NCI-H2196 (cell line): Measurements from ENCODE around the gene GRIA4.

Experiments used
- DNase-seq: peaks from one replicate; lab custom pipeline; 2025; ENCODE audit not compliant: unreplicated experiment; lab: John Stamatoyannopoulos, UW

GRIA4 gene

GRCh38 chr11:105609832-105610781 lies at the start of gene GRIA4:
Gene GRIA4 (plus strand): TSS chr11:105610073. CDS start chr11:105610998, 925 bp downstream.
- DNase-seq: no peak

DNA sequence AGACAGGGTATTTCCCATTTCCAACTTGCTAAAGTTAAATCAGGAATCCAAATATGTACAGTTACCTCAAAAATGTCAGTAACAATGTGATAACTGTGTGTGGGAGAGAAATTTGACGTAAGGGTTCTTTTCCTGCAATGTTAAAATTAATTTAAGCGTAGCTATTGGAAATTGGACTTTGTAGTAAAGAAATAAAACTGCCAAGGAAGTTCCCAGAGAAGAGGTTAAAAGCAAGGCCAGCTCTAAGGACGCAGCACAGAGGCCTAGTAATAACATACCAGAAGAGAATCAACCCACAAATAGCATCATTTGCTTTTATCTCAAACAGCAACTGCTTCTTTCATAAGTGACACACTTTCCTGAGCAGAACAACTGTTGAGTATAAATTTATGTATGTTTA lies 36.8 kb upstream of the GRIA4 start:
- DNase-seq: no peak

DNA sequence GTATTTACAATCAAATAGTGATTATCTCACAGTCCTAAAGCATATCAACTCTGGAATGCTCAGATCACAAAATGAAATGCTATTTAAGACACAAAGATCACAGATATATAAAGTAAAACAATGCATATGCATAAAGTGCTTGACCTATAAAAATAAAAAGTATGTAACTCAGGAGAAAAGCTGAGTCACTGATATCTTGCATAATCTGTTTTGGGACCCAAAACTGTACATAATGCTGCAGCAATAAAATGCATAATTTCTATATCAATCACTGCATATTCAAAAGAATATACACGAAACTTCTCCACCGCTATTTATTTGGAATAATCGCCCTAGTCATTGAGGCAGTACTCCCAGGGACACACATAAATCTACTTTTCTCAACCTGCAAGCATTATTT lies 34.9 kb upstream of the GRIA4 start:
- DNase-seq: no peak

DNA sequence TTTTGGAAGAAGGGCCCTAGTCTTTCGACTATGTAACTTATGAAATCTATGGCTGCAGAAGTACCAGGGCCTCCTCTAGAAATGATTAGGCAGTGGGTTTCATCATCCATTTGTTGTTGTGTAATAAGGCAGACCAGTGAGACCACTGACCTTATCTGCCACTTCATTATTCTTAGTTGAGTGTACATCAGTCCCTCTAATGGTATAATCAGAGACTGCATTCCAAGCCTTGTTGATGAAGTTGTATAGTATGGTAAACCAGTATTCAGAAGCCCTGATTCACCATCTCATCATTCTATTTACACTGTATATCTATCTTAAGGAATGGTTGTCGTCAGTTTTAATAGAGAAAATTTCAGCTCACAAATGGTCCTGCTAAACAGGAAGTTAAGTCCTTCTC lies 32.2 kb upstream of the GRIA4 start:
- no peak for DNase-seq

- DNase-seq: no peak
These were observed 30.8 kb upstream of the GRIA4 start for GRCh38 chr11:105579111-105579510.

- no peak for DNase-seq
These were observed 27.4 kb upstream of the GRIA4 start for GRCh38 chr11:105582497-105582896.

DNA sequence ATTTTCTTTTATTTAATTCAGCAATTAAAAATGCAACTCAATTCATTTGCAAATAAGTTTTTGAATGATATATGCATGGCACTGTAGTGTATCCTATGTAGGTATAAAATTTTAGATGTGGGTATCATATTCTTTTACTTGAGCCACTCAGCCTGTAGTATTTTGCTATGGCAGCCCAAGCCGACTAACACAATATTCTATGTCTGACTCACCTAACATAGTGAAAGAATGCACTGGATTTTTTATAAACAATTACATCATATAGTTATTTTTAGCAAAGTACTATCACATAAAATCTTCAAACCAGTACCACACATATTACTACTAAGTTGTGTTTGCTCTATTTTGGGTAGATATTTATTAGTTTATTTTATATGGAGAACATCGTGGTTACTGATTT lies 21.9 kb upstream of the GRIA4 start:
- no peak for DNase-seq

- no peak for DNase-seq
These were observed 20.5 kb upstream of the GRIA4 start for GRCh38 chr11:105589346-105589745.

- DNase-seq: no peak
These were observed 17.8 kb upstream of the GRIA4 start for GRCh38 chr11:105592035-105592434.

GRCh38 chr11:105598371-105598770 lies 11.5 kb upstream of the GRIA4 start:
- no peak for DNase-seq

- no peak for DNase-seq
These were observed 6.7 kb upstream of the GRIA4 start for GRCh38 chr11:105603156-105603555.

GRCh38 chr11:105609341-105609781 lies 512 bp upstream of the GRIA4 start:
- DNase-seq: no peak

DNA sequence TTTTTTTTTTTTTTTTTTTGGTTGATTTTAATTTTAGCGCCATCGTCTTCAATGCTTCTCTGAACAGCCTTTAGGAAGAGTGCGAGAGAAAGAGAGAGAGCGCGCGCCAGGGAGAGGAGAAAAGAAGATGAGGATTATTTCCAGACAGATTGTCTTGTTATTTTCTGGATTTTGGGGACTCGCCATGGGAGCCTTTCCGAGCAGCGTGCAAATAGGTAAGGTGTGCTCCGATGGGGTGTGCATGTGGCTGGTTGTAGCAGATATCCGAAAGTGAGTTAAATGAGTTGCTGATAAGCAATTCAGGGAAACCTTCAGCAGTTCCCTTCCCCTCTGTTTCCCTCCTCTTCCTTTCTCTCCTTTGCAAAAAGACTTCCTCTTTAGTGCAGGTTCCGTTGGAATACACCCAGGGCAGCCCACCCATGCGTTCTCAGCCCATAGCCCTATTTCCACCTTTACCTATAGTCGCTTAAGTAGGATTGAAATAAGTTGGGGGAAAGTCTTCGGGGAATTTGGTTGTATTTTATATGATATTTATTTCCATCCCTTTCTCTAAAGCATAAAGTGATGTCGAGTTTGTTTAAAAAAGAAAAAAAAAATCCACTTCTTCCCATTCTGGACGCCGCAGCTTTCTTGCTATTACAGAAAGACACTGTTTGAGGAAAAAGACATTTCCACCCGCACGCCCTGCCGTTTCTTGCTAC lies 1.1 kb downstream of the GRIA4 start:
- DNase-seq: no peak

DNA sequence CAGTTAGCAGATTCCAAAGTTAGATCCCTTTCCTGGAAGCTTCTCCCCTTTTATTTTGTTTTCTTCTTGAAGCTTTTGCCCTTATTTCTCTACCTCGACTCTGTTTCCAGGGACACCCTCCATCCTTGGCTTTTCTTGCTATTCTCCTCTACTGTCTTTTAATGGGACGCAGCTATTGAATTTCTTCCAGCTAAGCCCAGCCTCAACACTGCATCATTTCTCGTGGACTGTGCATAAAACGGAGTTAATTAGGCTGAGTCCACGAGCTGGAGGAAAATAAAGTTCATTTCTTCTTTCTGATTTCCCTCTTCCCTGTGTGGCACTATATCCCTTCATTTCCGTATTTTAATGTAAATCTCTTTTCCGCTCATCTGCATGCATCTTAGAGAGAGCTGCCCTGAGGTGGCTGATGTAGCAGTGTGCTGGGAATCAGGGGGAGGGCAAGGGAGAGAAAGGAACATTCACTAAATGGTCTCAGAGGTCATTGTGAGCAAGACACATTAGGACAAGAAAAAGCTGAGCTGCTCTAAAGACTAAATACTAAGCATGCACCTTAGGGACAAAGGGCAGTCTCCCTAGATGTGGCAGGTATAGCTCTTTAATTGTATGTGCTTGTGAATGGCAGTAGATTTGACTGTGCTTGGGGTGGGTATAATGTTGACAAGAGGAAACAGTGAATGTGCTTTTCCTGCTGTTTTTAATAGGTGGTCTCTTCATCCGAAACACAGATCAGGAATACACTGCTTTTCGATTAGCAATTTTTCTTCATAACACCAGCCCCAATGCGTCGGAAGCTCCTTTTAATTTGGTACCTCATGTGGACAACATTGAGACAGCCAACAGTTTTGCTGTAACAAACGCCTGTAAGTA lies 1.9 kb downstream of the GRIA4 start:
- no peak for DNase-seq

GRCh38 chr11:105612771-105613170 lies 2.9 kb downstream of the GRIA4 start:
- DNase-seq: no peak

DNA sequence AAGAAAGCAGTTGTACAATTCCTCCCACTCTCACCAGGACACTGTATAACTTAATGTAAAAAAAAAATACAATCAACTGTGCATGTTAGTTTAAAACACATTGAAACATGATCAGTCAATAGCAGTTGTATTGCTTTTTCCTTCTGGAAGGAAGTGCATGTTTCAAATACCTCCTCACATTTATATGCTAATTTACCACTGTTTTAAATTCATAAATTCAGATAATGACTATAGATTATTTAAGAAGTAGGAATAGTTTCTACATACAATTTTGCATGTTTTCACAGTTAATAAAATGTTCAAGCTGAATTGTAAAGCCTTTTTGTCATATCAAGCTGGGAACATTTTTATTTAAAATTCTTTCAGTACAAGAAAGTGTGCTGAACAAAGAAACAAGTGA lies 3.3 kb downstream of the GRIA4 start:
- DNase-seq: no peak

- no peak for DNase-seq
These were observed 8.6 kb downstream of the GRIA4 start for GRCh38 chr11:105618343-105618955.

DNA sequence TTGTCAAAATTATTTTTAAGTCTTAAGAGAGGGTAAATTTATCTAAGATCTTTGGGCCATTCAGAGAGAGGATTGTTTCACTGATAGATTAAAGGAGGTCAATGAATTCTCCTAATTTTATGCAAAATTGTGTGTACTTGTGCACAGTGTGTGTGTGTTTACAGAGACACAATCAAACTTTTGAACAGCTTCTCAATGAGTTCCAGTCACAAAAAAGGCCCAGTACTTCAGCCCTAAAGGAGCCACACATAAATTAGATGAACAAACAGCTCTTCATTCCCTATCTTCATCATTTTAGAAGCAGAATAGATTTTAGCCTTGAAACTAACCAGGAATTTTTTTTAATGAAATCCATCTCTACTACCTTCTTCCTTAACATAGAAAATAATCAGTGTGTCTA lies 9.7 kb downstream of the GRIA4 start:
- no peak for DNase-seq

DNA sequence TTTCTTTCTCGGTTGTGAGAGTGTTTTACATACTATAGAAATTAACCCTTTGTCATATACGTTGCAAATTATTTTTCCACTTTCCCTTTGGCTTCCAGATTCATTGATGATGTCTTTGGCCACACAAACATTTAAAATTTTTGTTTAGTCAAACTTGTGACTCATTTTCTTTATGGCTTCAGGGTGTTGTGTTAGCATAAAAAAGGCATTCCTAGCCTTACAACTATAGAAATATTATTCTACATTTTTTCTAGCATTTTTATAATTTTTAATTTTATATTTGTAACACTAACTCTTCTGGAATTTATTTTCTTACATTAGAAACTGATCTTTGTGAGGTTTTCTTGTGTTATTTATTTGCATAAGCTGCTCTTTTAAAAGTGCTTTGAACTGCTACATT lies 12.1 kb downstream of the GRIA4 start:
- no peak for DNase-seq

DNA sequence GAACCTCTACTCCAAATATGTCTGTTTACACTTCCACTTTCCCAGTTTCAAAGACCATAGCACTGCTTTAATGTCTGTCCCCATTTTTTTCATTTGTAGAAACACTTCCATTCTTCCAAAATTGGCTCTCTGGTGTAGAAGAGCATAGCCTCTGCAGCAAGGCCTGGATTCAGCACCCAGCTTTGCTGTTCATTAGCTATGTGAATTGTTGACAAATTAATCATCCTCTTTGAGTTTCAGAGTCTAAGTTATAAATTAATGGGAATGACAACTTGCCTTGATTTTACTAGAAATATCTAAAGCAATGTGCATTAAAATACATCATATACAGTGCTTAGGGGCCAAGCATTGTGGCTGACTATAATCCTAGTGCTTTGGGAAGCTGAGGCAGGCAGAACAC lies 22.4 kb downstream of the GRIA4 start:
- DNase-seq: no peak

DNA sequence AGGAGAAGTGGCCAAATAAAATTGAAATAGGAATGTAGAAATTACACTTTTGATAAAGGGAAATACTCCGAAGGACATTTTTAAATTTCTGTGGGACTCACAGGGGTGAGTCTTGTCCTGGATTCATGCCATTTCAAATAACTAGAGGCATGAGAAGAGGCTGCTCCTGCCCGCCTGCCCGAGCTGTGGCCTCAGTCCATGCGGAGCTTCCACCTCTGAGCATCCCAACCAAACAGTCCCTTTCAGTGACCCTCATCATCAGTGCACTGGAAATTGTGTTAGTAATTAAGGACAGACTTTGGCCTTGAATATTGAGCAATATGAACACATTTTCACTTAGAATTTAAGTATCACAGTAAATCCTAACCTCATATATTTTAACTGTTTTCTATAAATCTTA lies 25.6 kb downstream of the GRIA4 start:
- no peak for DNase-seq
